ENCODE results near the gene EEF2K. TPM values are rescaled to one million over a fixed set of nuclear protein-coding genes. Genes with fewer than 3 reads are reported as not detected.

Gene EEF2K
- total RNA-seq, 2 donors from 2014 or later: 13.7 to 42.6 TPM

DNA sequence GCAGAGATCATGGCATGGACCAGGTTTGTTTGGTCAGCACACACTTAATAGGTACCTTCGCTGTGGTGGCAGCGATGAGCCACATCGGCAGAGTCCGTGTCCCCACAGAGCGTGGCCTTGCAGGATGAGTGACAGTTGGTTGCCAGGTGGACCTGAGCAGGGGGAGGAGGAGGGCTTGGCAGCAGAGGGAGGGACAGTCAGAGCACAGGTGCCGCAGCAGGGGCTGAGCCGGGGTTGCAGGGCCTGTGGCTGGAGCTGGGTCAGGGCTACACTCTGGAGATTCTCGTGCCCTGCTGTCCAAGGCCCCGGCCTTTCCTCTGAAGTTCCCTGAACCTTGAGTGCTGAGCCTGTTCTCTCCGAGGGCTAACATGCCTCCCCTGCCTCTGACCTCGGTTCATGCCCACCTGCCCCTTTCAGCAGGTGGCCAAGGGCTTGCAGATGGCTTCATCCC, 116.0 kb downstream of the EEF2K start:
- H3K27me3 Mint-ChIP-seq: no peaks in the 10 kb centered on the region
- no peak overlapping the region for H3K4me3 Mint-ChIP-seq
- H3K36me3 Mint-ChIP-seq: peaks cover 14% of the 10 kb centered on the region
- no peak for DNase-seq (ENCODE audit: low spot score)
- peaks cover 0 to 4% of the 10 kb centered on the region in 2 donors for H3K4me1 Mint-ChIP-seq (ENCODE audit: low read depth in 2 of 2)
- no peak overlapping the region for H3K27ac Mint-ChIP-seq
- no peak for ATAC-seq
- no peaks in the 10 kb centered on the region for H3K9me3 Mint-ChIP-seq

- Mint-ChIP-seq H3K4me1 (ENCODE audit: low read depth in 2 of 2) (peaks cover 0 to 4% of the 10 kb centered on the region in 2 donors), H3K4me3 (no peak overlapping the region), H3K27me3 (no peaks in the 10 kb centered on the region), H3K27ac (no peak overlapping the region), H3K36me3 (peaks cover 14% of the 10 kb centered on the region), H3K9me3 (no peaks in the 10 kb centered on the region)
- no peak for DNase-seq (ENCODE audit: low spot score)
- ATAC-seq: peak in 1 of 2 donors; percentile 2
These were observed 116.7 kb downstream of the EEF2K start for GRCh38 chr16:22322741-22323140.

DNA sequence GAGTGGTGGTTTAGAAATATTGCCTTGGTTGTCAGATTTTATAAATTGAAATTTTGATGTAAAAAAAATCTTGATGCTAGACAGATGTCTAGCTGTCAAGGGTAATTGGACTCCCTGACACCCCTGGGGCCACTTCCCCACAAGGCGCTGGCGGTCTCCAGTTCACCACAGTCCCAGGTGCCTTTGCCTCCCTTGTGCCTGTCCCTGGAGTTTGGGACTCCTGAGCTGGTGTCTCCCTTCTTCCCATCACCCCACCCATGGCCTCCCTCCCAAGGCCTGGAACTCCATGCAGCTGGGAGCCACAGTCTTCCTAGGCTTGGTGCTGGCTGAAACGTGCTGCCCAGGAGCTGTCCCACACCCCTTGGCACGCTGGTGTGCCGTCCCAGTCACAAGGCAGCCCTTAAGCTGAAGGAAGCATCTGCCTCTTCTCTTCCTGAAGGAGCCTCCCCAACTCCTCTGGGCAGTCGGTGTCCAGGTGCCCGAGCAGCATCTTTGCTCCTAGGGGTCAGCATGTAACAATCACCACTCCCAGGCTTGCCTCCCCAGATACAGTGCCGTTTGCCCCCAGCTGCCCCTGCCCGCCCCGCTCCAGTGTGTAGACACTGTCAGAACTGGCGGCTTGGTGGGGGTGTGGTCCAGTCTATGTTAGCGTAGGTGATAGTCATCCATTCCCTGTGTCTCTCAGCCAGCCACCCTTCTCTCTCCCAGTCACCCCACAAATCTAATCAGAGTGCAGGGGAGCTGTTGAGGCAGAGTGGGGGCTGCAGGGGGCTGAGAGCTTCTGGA, 117.3 kb downstream of the EEF2K start:
- ATAC-seq (no peak), DNase-seq (ENCODE audit: low spot score) (no peak)
- Mint-ChIP-seq H3K27ac (no peak overlapping the region), H3K9me3 (no peaks in the 10 kb centered on the region), H3K4me1 (ENCODE audit: low read depth in 2 of 2) (peaks cover 0 to 4% of the 10 kb centered on the region in 2 donors), H3K4me3 (no peak overlapping the region), H3K36me3 (peaks cover 14% of the 10 kb centered on the region), H3K27me3 (no peaks in the 10 kb centered on the region)

- H3K27me3 Mint-ChIP-seq: no peaks in the 10 kb centered on the region
- ATAC-seq: no peak
- peak overlapping the region in 1 of 2 donors; percentile 47 for H3K27ac Mint-ChIP-seq
- no peak for DNase-seq (ENCODE audit: low spot score)
- H3K4me3 Mint-ChIP-seq: no peak overlapping the region
- no peaks in the 10 kb centered on the region for H3K9me3 Mint-ChIP-seq
- peaks cover 0 to 4% of the 10 kb centered on the region in 2 donors for H3K4me1 Mint-ChIP-seq (ENCODE audit: low read depth in 2 of 2)
- peaks cover 14% of the 10 kb centered on the region for H3K36me3 Mint-ChIP-seq
These were observed 118.1 kb downstream of the EEF2K start for GRCh38 chr16:22323959-22324786.

DNA sequence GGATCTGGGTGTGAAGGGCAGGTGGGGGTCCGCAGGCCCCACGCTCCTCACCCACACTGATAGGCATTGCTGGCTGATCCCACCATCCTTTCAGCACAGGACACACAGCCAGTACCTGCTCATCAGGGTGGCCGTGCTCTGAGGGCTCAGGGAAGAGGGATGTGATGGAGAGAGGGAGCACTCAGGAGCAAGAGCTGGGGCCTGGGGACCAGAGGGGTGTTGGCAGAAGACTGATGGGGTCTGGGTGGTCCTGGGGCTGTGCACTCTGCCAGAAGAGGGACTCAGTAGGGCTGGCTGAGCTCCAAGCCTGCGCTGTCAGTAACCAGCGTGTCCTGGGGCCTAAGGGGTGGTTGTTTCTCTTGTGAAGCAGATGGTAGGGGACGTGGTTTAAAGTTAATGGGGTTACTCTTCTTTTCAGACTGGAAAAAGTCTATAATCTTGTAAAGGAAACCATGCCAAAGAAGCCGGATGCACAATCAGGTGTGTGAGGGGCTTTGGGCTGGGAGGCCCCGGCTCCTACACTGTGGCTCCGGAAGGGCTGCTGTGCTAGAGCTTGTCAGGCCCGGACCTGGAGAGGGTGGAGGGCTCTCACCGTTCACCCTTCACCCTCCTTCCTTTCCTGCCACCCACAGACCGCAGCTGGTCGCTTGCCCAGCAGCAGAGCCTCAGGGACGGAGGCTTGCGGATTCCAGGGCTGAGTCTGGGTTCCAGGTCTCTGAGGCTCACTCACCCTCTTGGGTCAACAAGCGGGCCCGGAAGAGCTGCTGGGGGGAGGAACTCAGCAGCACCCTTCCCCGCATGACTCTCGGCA, 118.9 kb downstream of the EEF2K start:
- peaks cover 0 to 5% of the 10 kb centered on the region in 2 donors for H3K4me1 Mint-ChIP-seq (ENCODE audit: low read depth in 2 of 2)
- no peak for ATAC-seq
- no peak for DNase-seq (ENCODE audit: low spot score)
- H3K9me3 Mint-ChIP-seq: no peaks in the 10 kb centered on the region
- peaks cover 9% of the 10 kb centered on the region for H3K36me3 Mint-ChIP-seq
- H3K27ac Mint-ChIP-seq: peak overlapping the region in 1 of 2 donors; percentile 47
- no peak overlapping the region for H3K4me3 Mint-ChIP-seq
- H3K27me3 Mint-ChIP-seq: no peaks in the 10 kb centered on the region

- DNase-seq (ENCODE audit: low spot score) (no peak), ATAC-seq (no peak)
- Mint-ChIP-seq H3K36me3 (peaks cover 6% of the 10 kb centered on the region), H3K27ac (no peak overlapping the region), H3K27me3 (no peaks in the 10 kb centered on the region), H3K4me1 (ENCODE audit: low read depth in 2 of 2) (peaks cover 0 to 12% of the 10 kb centered on the region in 2 donors), H3K4me3 (no peak overlapping the region), H3K9me3 (no peaks in the 10 kb centered on the region)
These were observed 119.7 kb downstream of the EEF2K start for GRCh38 chr16:22325598-22326368.

GRCh38 chr16:22326369-22326652, 120.2 kb downstream of the EEF2K start:
- H3K4me3 Mint-ChIP-seq: no peak overlapping the region
- no peaks in the 10 kb centered on the region for H3K27me3 Mint-ChIP-seq
- H3K4me1 Mint-ChIP-seq (ENCODE audit: low read depth in 2 of 2): peaks cover 0 to 10% of the 10 kb centered on the region in 2 donors
- H3K36me3 Mint-ChIP-seq: peaks cover 2% of the 10 kb centered on the region
- ATAC-seq: no peak
- no peaks in the 10 kb centered on the region for H3K9me3 Mint-ChIP-seq
- DNase-seq (ENCODE audit: low spot score): no peak
- H3K27ac Mint-ChIP-seq: no peak overlapping the region

DNA sequence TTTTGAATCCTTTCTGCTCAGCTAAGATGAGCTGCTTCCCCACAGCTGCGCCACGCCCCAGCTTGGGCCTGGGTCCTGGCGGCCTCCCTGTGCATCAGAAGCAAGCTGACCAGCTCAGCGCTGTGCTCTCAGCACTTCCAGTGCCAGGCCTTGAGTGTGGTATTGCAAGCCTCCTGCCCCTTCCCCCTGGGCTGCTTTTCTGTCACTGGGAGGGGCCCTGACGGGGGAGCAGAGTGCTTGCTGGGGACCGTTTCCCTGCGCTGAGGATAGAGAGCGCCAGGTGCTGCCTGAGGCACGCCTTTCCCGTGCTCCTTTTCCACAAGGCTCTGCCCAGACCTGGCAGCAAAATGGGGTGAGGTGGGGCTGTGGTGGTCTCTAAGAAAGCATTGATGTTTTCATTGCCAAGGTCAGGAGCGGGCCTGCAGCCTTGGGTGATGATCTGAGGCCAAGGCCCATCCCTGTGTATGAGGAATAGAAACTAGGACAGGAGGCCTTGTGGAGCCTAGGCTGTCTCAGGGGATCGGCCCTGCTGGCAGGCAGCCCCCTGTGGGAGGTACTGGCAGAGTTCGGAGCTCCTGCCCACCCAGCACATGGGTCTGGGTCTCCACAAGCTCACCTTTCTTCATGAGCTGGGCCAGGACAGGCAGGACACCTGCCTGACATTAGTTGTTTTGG, 120.8 kb downstream of the EEF2K start:
- DNase-seq (ENCODE audit: low spot score): no peak
- Mint-ChIP-seq H3K9me3 (no peaks in the 10 kb centered on the region), H3K27ac (no peak overlapping the region), H3K36me3 (peaks cover 7% of the 10 kb centered on the region), H3K4me3 (no peak overlapping the region), H3K27me3 (no peaks in the 10 kb centered on the region), H3K4me1 (ENCODE audit: low read depth in 2 of 2) (peaks cover 0 to 10% of the 10 kb centered on the region in 2 donors)
- ATAC-seq: no peak

- H3K9me3 Mint-ChIP-seq: no peaks in the 10 kb centered on the region
- peaks cover 12% of the 10 kb centered on the region for H3K36me3 Mint-ChIP-seq
- H3K4me3 Mint-ChIP-seq: no peak overlapping the region
- H3K4me1 Mint-ChIP-seq (ENCODE audit: low read depth in 2 of 2): peaks cover 0 to 12% of the 10 kb centered on the region in 2 donors
- H3K27ac Mint-ChIP-seq: no peak overlapping the region
- H3K27me3 Mint-ChIP-seq: no peaks in the 10 kb centered on the region
- ATAC-seq (no peak), DNase-seq (ENCODE audit: low spot score) (no peak)
These were observed 121.3 kb downstream of the EEF2K start for GRCh38 chr16:22327446-22327775.

- Mint-ChIP-seq H3K27ac (no peak overlapping the region), H3K4me3 (no peak overlapping the region), H3K9me3 (no peaks in the 10 kb centered on the region), H3K4me1 (ENCODE audit: low read depth in 2 of 2) (peaks cover 0 to 13% of the 10 kb centered on the region in 2 donors), H3K36me3 (peaks cover 14% of the 10 kb centered on the region), H3K27me3 (no peaks in the 10 kb centered on the region)
- no peak for DNase-seq (ENCODE audit: low spot score)
- no peak for ATAC-seq
These were observed 122.1 kb downstream of the EEF2K start for GRCh38 chr16:22328081-22328725.

DNA sequence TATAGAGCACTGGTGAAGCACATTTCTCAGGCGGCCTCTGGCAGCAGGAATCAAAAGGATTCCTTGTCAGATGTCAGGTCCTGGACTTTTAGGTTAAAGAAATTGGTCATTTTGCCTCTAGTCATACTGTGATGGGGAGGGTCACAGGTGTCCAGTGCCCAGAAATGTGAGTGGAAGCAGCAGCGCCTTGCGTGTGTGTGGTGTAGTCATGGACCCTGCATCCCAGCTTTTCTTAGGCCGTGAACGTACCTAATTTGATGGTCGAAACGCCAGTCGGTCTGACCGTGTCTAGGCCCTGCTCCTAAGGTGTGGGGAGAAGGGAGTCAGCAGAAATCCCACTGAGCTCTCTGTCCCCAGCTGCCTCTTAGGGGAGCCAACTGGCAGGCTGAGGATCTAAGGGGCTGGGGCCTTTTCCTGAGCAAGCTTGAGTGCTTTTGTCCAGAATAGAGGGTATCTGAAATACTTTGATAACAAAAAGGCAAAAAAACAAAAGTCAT, 123.2 kb downstream of the EEF2K start:
- peak overlapping the region in 1 of 2 donors; percentile 70 for H3K27ac Mint-ChIP-seq
- no peak overlapping the region for H3K4me3 Mint-ChIP-seq
- ATAC-seq (no peak), DNase-seq (ENCODE audit: low spot score) (no peak)
- H3K9me3 Mint-ChIP-seq: no peaks in the 10 kb centered on the region
- H3K4me1 Mint-ChIP-seq (ENCODE audit: low read depth in 2 of 2): peaks cover 0 to 10% of the 10 kb centered on the region in 2 donors
- no peaks in the 10 kb centered on the region for H3K27me3 Mint-ChIP-seq
- peaks cover 23% of the 10 kb centered on the region for H3K36me3 Mint-ChIP-seq

DNA sequence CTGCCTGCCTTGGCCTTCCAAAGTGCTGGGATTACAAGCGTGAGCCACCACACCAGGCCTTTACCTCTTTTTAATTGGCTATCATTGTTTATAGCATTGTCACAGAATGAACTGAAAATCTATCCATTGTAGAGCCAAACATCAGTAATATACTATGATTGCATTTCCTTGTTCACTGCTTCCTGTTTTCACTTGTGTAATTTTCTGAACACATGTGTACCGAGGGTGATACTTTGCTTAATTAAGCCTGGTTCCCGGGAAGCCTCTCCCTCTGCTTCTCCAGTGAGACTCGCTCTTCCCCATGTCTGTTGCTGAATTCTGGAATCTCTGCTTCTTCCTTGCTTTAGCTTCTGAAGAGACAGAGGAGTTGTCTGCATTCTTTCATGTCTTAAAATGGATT, 124.2 kb downstream of the EEF2K start:
- no peaks in the 10 kb centered on the region for H3K27me3 Mint-ChIP-seq
- peaks cover 34% of the 10 kb centered on the region for H3K36me3 Mint-ChIP-seq
- H3K4me3 Mint-ChIP-seq: no peak overlapping the region

More for the DNA sequence above, 124.2 kb downstream of the EEF2K start:
- Mint-ChIP-seq H3K27ac (peak overlapping the region in 1 of 2 donors; percentile 70), H3K9me3 (no peaks in the 10 kb centered on the region), H3K4me1 (ENCODE audit: low read depth in 2 of 2) (peaks cover 0 to 14% of the 10 kb centered on the region in 2 donors)
- ATAC-seq: no peak
- no peak for DNase-seq (ENCODE audit: low spot score)
